ENCODE results near the gene TVP23B. TPM values are rescaled to one million over a fixed set of nuclear protein-coding genes. Genes with fewer than 3 reads are reported as not detected.

Gene TVP23B
- total RNA-seq: 102 and 103 TPM in 2 replicates

DNA sequence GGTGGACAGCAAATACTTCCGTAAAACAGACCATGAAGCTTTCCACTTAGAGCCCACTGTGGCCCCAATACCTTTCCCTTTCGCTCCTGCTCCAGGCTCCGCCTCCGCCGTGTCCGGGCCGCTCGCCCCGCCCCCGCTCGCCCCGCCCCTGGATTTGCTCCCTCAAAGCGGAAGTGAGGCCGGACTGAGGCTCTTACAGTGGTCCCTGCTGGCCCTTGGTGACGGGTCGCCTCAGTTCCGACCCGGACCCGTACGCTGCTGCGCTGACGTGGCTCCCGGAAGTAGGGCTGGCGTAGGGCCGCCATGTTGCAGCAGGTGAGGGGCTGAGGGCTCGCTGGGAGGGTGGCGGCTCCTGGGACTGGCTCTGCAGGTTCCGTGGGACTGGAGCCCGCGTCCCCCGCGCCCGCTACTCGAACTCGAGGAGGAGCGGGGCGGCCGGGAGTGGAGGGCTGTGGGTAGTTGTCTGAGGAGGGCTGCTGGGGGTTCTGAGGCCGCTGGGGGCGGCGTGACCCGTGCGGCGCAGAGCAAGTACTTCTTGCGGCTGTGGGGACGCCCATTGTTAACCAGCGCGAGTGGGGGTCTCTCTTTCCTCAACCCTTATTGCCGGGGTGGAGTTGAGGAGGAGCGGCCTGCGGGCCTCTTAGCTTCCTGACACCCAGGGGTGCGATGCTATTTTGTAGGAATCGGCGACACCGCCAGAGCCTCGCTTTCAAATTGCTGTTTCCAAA is at the start of gene TVP23B:
TVP23B (plus strand) TSS at position 193 of the 728 bp plus-strand sequence; CDS start at position 304, 111 bp downstream.

GRCh38 chr17:18743699-18744421 is 37.1 kb upstream of the TVP23B start, which contains the start of gene FBXW10:
FBXW10 (plus strand) TSS chr17:18744054; CDS start chr17:18744245, 191 bp downstream.

Other genes starting within 250 kb of the TVP23B start
- gene TBC1D28, start 136.8 kb upstream of the TVP23B start, total RNA-seq: not detected in 2 replicates
- gene FOXO3B, start 98.9 kb upstream of the TVP23B start, total RNA-seq: 1.4 and 2.0 TPM in 2 replicates
- gene FBXW10, start 37.1 kb upstream of the TVP23B start, total RNA-seq: under 0.01 and 0.06 TPM in 2 replicates
- gene PRPSAP2, start 76.9 kb downstream of the TVP23B start, total RNA-seq: 42.0 and 44.5 TPM in 2 replicates
- under 0.01 TPM in 1 of 2 replicates, not detected in the other for gene SLC5A10, start 171.0 kb downstream of the TVP23B start, total RNA-seq
- gene FAM83G, start 223.6 kb downstream of the TVP23B start, total RNA-seq: 7.4 and 9.1 TPM in 2 replicates